NCI-H2196 treated with DMSO at 0.1 percent for 48 hours (cell line): ENCODE results near the gene HGF.

ENCODE experiments used
- DNase-seq: peaks from one replicate; lab custom pipeline; 2025; ENCODE audit not compliant: unreplicated experiment; lab: John Stamatoyannopoulos, UW

The HGF gene

DNA sequence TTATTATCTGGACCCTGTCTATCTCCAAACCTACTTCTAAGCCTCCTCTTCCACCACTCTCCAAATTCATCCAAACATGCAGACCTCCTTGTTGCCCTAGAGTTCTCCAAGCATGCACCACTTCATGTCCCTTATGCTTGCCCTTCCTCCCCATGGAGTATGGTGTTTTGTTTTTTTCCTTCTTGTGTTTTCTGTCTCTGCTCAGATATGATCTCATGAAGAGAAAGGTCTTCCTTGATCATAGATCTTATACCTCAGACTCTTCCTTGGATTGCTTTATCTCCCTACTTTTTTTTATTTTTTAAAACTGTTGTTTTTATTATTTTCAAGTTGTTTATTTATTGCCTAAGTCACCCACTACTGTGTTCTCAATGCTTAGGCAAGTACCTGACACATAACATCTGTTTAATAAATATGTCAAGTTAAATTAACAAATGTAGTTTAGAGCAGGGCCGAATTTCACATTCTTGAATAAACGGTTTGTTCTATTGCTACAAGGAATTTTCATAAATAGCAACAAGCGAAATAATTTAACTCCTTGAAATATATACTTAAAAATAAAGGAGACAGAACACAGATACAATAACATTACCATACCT is 84.5 kb downstream of the HGF start:
- DNase-seq = no peak

DNA sequence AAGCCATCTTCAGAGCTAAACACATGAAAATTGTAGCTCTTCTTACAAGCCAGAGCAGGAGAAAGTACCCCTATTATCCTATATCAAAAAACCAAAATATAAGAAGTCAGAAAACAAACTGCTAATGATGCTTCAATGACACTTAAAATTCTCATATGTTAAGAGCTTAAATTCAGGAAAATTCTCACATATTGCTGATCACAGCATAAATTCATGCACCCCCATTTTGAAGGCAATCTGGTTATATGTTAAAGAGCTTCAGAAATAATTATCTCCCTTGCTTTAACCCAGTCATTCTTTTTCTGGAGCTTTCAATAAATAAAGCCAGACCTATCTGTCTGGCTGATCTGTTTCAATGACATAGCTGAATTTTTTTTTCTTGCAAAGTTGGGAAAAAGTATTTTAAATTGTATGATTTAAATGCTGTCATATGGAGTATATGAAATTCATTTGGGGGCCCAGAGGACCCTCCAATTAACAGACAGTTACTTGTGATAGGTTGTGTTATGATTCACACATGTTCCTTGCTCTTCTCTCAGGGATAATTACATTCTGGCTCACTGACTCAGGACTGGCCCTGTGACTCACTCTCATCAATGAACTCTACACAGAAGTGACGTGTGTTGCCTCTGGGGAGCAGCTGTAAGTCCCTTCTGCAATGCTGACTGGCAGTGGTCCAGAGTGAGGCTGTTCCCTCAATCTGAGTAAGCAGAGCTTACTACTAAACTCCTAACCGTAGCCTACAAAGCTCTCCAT is 85.2 kb downstream of the HGF start:
- peak; percentile 37 for DNase-seq

DNA sequence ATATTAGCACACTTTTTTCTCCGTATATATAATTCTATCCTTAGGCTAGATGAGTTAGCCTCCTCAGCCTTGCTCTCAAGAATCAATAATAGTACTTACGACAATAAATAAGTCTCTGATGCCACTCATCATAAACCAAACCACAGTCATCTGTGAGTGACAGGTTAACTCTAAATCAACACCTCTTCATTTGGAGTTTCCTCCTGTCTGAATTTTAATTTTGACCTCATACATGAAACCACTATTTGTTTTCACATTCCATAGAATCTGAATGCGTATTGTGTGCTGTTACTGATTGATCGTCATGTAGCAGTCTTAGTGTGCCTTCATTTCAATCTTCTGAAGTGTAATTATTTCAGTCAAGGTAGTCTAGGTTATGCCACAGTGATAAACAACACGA is 85.8 kb downstream of the HGF start:
- no peak for DNase-seq

DNA sequence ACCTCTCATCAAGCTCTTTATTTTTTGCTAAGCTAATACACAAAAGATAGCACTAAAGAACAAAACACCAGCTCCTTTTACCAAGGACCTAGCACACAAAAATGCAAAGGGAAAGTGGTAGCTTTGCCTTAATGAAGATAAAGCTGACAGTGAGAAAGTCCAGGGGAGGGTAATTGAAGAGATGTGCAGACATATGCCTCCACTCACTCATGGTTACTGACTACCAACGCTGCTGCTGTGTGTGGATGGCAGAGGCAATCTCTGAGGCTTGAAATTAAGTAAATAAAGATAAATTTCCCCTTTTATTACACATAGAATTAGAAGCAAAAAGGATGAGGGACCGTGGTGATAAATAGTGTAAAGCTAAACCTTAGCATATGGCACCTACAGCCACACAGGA is 87.0 kb downstream of the HGF start:
- no peak for DNase-seq

DNA sequence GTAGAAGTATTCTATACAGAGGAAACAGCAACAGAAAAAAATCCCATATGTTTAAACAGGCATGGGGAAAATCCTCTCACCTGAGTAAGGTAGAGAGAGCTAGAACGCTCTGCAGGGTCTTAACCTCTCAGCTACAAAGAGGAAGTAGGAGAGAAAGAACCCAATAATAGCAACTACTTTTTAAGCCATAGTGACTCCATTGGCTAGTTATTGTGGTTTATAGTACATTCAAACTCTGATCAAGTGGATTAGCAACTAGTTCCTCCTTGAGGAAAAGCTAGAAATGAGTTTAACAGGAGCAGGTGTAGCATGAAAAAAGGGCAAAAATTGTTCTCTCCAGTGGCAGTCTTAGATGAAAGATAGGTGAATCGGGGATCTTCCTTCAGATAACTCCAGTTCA is 89.7 kb downstream of the HGF start:
- DNase-seq = no peak

DNA sequence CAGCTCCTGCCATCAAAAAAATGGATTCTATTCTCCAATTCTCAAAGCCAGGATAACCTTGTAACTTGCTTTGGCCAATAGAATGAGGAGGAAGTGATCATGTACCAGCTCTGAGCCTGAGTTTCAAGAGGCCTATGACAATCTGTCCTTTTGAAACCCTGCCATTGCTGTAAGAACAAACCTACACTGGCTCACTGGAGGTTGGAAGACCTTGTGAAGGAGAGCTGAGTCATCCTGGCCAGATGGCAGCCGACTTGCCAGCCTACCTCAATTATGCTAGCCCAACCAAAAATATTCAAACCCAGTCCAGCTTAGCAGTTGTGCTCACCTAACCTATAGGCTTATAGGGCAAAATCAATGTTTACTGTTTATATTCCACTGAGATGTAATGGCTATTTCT is 93.0 kb downstream of the HGF start:
- no peak for DNase-seq

DNA sequence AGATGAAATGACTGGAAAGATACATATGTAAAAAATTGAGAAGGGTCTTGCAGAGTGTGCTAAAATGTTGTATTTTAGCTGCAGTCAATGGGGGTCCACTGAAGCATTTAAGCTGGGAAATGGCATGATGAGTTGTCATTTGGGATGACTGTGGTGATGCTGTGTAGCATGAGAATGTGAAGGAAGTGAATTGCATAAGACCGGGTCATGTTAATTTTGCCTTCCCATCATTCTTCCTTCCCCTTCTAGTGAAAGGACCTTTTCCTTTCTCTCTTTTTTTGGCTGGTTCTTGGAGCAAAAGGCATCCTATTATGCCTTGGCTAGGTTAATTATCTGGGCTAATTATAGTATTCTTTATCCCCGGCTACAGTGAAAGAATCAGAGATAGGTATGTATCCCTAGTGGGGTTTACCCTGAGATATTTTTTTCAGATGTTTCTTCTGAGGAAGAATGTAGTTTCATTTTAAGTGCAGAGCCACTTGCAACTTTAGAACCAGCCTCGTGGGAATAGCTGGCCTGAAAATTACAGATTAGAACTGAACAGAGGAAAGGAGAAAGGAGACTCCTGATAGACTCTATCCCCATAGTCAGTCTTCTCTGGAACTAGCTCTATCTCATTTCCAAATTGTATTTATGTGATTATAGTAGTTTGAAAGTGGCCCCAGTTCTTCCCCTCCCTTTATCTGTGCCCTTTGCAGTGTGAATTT is 93.6 kb downstream of the HGF start:
- no peak for DNase-seq

DNA sequence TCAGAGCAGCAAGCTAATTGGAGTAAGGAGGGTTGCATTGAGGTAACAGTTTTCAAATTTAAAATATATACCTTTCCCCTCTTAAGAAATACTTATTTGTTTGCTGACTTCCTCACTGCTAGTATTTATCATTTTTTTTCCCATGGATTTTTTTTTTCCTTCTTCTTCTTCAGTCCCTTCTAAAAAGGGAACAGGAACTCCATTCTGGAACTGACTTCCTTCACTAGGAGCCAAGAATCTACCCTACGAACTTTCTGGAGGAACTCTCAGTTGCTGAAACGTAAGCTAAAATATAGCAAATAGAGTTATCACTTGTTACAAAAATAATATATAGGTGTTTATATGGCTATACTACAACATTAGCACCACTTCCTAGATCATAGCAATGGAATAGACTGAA is 95.4 kb downstream of the HGF start:
- no peak for DNase-seq

GRCh38 chr7:81672872-81673271 is 97.0 kb downstream of the HGF start:
- DNase-seq = no peak

DNA sequence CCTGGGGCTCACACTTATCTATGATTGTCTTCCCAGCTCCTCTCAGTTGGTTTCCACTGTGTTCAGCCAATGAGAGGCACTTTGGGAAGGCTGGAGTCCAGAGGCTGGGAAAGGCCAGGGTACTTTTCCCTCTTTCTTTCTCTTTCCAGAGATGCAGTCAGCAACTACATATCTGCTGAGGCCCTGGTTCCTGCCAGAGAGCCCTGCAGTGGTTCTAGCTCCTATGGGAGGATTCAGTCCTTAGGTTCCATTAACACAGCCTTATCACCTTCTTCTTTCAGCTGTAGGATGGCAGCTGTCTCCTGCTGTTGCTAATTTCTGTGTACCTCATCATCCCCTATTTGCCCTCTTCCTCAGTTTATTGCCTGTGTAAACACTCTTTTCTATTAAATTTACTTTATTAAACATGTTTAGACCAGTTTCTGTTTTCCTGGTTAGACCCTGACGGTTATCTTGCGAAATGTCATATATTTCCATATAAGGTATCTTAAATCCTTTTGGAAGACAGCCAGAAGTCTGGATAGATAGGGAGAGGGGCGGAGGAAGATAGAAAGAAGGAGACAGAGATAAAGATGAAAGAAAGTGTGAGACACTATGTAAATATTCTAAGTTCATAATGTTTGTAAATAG is 100.3 kb downstream of the HGF start:
- DNase-seq = no peak

DNA sequence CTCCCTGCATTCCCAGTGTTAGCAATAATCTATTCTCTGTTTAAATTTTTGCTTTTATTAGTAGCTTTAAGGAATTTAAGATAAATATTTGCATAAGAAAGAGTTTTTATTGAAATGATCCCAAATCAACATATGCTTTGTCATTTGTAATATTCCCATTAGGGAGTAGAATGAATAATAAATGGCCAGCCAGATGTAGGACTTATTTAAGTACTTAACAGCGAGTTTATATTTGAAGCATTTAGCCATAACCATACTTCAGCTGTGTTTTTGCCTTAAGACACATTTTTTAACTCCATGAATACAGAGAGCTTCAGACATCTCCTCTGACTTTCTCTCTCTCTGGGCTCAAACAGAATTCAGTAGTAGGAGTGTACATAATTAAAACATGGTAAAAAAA is 103.6 kb downstream of the HGF start:
- no peak for DNase-seq

- DNase-seq = no peak
Measured at GRCh38 chr7:81665236-81665635, 104.6 kb downstream of the HGF start.

GRCh38 chr7:81664304-81664703 is 105.5 kb downstream of the HGF start:
- DNase-seq = no peak

DNA sequence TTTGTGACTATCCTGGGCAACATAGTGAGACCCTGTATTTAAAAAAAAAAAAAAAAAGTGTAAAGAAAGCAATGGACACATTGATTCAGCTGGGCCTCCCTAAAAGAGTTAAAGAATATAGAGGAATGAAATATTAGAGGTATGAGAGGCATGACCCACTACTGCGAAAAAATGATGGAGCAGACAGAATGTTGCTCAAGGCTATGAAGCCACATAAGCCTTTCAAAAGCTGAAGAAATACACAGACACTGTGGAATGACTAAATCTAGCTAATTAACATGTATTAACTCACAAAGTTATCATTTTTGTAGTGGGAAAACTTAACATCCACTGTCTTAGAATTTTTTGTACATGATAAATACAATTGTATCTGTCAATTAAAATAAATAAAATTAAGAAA is 107.3 kb downstream of the HGF start:
- no peak for DNase-seq

- no peak for DNase-seq
Measured at GRCh38 chr7:81659697-81660395, 110.0 kb downstream of the HGF start.

DNA sequence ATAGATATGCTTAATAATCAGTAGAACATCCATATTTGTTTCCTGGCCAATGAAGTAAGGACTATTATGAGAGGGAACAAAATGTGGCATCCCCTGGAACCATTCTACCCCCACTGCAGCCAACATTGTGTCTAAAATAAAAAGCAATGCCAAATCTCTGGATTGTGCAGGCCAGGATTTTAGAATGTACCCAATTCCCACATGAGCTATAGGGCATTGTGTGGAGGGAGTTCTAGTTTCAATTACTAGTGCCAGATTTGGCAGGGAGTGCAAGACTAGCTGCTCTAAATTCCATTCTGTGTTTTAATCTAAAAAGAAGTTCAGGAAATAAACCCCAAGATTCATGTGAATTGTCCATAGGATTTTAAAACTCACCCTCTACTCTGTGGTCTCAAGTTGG is 112.3 kb downstream of the HGF start:
- DNase-seq = no peak

- no peak for DNase-seq
Measured at GRCh38 chr7:81655271-81655670, 114.6 kb downstream of the HGF start.

DNA sequence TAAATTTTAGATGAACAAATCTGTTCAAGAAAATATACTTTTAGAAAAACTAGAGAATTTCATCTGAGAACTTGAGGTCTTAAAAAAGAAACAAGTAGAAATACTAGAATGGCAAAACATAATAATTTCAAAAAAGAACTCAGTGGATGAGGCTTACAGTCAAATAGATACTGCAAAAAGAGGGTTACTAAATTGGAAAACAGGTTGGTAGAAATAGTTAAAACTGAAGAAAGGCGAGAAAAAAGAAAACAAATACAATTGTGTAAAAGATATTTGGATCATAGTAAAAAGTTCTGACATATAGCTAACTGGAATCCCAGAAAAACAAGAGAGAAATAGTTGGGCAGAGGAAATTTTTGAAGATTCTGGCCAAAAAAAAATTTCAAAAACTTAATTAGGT is 117.6 kb downstream of the HGF start:
- DNase-seq = no peak
